ENCODE data around the gene CDC42BPB. TPM values are rescaled to one million over a fixed set of nuclear protein-coding genes. Genes with fewer than 3 reads are reported as not detected.

CDC42BPB gene
- total RNA-seq, 4 donors from 2014 or later, result 30.0 to 64.3 (median 32.6) TPM

- H3K4me3 ChIP-seq, result no peak overlapping the region
- intact Hi-C loops (cut with DNase I; ENCODE audit: low total_unique reads), result no loop called here
- H3K36me3 ChIP-seq, result peaks cover 5 to 72% of the 10 kb centered on the region in 2 donors
- H3K9me3 ChIP-seq, result no peaks in the 10 kb centered on the region
- no peaks in the 10 kb centered on the region for H3K27me3 ChIP-seq
- TF ChIP-seq CTCF (IDR thresholded peaks at IDR 0.05 in 4 of 5, conservative IDR thresholded peaks at IDR 0.05 in 1 of 5), result no peak
- no peak for TF ChIP-seq POLR2A (IDR thresholded peaks at IDR 0.05)
- no peak for DNase-seq
- no peak overlapping the region for H3K27ac ChIP-seq
- in situ Hi-C loops (cut with MboI; ENCODE audit: low sequenced_read_pairs in 4 of 4), result no loop called here
- no peaks in the 10 kb centered on the region for H3K4me1 ChIP-seq
- ATAC-seq, result no peak
Observed at GRCh38 chr14:102943454-102943853, 113.9 kb downstream of the CDC42BPB start.

GRCh38 chr14:102942069-102942468 lies 115.3 kb downstream of the CDC42BPB start:
- no peaks in the 10 kb centered on the region for H3K27me3 ChIP-seq
- peaks cover 5 to 79% of the 10 kb centered on the region in 2 donors for H3K36me3 ChIP-seq
- DNase-seq (no peak), ATAC-seq (no peak)
- no peak overlapping the region for H3K4me3 ChIP-seq
- TF ChIP-seq POLR2A (IDR thresholded peaks at IDR 0.05) (no peak), CTCF (IDR thresholded peaks at IDR 0.05 in 4 of 5, conservative IDR thresholded peaks at IDR 0.05 in 1 of 5) (no peak)
- no peak overlapping the region for H3K27ac ChIP-seq
- no peaks in the 10 kb centered on the region for H3K4me1 ChIP-seq
- in situ Hi-C loops (cut with MboI; ENCODE audit: low sequenced_read_pairs in 4 of 4) (no loop called here), intact Hi-C loops (cut with DNase I; ENCODE audit: low total_unique reads) (no loop called here)
- no peaks in the 10 kb centered on the region for H3K9me3 ChIP-seq

- no peak for DNase-seq
- Histone ChIP-seq H3K27ac (no peak overlapping the region), H3K27me3 (no peaks in the 10 kb centered on the region), H3K36me3 (peaks cover 5 to 76% of the 10 kb centered on the region in 2 donors), H3K4me1 (no peaks in the 10 kb centered on the region), H3K4me3 (no peak overlapping the region), H3K9me3 (no peaks in the 10 kb centered on the region)
- in situ Hi-C loops (cut with MboI; ENCODE audit: low sequenced_read_pairs in 4 of 4) (no loop called here), intact Hi-C loops (cut with DNase I; ENCODE audit: low total_unique reads) (no loop called here)
- no peak for TF ChIP-seq POLR2A (IDR thresholded peaks at IDR 0.05)
- TF ChIP-seq CTCF (IDR thresholded peaks at IDR 0.05 in 4 of 5, conservative IDR thresholded peaks at IDR 0.05 in 1 of 5), result no peak
- ATAC-seq, result no peak
Observed at GRCh38 chr14:102941419-102942011, 115.8 kb downstream of the CDC42BPB start.

- no peak for DNase-seq
- no peaks in the 10 kb centered on the region for H3K27me3 ChIP-seq
- intact Hi-C loops (cut with DNase I; ENCODE audit: low total_unique reads), result no loop called here
- H3K4me1 ChIP-seq, result no peaks in the 10 kb centered on the region
- ATAC-seq, result no peak
- no peak overlapping the region for H3K4me3 ChIP-seq
- in situ Hi-C loops (cut with MboI; ENCODE audit: low sequenced_read_pairs in 4 of 4), result no loop called here
- peaks cover 4 to 69% of the 10 kb centered on the region in 2 donors for H3K36me3 ChIP-seq
- H3K27ac ChIP-seq, result no peak overlapping the region
- H3K9me3 ChIP-seq, result no peaks in the 10 kb centered on the region
- no peak for TF ChIP-seq POLR2A (IDR thresholded peaks at IDR 0.05)
- TF ChIP-seq CTCF (IDR thresholded peaks at IDR 0.05 in 4 of 5, conservative IDR thresholded peaks at IDR 0.05 in 1 of 5), result no peak
Observed at GRCh38 chr14:102940729-102941362, 116.5 kb downstream of the CDC42BPB start.

Data from gastrocnemius medialis (tissue), 4 donors.